Stimulated activated CD8-positive, alpha-beta memory T cell treated with anti-CD3 and anti-CD28 coated beads, Interleukin-12 subunit alpha, Interleukin-12 subunit beta, amount 100 ng/mL, for 1 hour (primary cell): Measurements from ENCODE around the gene STARD5.
"Not testable (repeated sequence)": the region's sequence is repeated elsewhere in the genome, so short reads cannot be mapped to it uniquely, and the experiment has no call there.

Experiments used
- DNase-seq: peaks from one replicate; pipeline ENCODE4 v3.0.0-alpha.2; 2020; ENCODE audit warnings: low read depth

The STARD5 gene, protein sequence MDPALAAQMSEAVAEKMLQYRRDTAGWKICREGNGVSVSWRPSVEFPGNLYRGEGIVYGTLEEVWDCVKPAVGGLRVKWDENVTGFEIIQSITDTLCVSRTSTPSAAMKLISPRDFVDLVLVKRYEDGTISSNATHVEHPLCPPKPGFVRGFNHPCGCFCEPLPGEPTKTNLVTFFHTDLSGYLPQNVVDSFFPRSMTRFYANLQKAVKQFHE

DNA sequence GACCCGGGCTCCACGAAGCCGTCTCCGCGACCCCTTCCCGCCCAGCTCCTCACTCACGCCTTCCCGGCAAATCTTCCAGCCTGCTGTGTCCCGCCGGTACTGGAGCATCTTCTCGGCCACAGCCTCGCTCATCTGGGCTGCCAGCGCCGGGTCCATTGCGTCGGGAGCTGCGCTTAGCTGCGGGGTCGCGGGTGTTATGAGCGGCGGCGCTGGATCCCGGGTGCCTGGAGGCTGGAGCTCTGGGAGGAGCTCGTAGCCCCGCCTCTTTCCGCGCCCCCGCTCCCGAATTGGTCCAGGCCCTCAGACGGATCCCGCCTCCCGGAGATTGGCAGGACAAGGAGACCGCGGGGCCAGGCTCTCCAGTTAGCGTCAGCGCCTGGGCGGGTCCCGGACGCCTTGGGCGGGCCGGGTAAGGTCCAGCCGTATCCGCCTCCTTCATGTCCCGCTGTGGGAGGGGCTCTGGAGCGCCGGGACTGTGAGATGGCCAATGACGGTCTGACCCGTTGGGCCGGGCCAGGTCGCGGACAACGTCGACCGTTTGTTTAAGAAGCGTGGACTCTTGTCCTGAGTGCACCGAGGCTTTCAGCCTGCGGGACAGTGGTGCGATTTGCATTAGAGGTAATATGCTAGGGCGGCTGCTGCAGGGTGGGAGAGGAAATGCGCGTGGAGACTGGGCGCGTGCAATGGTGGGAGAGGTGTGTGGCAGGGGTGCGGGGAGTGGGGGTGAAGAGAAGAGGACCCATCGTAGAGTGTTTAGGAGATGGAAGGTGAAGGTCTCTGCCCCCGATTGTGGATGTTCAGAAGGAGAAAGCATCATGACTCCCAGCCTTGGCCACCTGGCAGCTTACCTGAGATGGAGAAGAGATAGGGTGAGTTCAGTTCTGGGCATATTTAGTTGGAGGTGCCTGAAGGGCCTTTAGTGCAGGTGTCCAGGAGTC lies at the start of gene STARD5:
TSS of gene STARD5 (minus strand) at position 198 of the 938 bp plus-strand sequence. CDS start at position 156, 42 bp downstream.
- peak; percentile 92 for DNase-seq

DNA sequence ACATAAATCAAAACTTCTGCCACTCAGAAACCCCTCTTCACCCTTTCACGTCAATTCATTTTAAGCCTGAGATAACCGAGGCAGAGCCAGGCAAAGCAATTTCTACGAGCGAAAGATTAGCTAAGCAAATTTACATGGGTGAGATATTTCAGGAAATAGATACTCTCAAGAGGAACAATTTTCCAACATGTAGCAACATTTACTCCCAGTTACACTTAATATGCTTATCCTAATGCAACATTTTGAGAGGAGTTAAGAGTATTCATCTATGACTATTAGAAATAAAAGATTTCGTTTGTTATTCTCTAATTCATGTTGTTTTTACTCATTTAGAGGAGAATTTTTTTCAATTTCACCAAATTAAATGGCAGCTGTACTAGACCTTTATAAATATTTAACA lies 49.2 kb upstream of the STARD5 start:
- DNase-seq, result no peak

DNA sequence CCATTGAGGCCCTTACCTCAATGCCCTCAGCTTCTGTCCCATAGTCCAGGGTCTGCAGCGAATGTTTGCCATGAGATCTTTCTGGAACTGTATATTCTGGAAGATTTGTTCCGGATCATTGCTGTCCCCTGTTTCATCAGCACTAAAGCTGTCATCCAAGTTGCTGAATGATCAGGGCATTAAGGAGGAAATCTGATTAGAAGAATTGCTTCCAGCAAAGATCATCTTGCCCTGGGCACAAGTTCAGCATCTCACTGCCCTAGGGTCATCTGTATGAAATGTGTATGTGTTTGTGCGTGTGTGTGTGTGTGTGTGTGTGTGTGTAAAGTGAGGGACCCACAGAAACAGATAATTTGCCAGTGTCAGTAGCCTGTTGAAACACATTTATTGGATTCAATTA lies 48.6 kb upstream of the STARD5 start:
- DNase-seq, result no peak

DNA sequence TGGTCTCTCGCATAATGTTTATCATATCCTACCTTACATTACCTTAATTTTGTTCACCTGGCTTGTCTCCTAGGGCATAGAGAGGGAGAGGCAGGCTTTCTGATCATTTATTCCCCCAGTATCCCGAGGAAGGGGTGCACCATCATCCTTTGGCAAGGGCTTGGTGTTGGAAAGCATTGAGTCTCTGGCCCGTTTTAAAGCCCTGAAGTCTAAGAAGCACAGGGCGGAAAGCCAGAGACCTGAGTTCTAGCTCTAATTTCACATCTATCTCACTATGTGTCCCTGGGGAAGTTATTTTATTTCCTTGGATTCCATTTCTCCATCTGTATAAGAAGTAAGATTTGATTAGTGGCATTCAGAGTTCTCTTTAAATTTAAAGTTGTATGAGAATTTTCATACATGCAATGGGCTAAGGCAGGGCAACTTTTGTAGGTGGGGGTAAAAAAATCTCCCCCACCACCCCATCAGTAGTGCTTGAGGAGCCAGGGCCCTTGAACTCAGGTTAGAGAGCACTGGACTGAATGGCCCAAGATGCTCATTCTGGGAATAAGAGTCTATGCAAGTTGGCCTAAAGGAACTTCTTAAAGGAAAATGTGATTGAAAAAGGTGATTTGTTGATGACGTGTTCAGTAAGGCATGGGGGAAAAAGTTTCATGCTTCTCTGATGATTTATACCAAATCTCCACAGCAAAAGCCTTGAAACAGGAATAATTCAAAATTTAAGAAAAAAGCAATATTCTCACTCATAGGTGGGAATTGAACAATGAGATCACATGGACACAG lies 40.0 kb upstream of the STARD5 start:
- no peak for DNase-seq

DNA sequence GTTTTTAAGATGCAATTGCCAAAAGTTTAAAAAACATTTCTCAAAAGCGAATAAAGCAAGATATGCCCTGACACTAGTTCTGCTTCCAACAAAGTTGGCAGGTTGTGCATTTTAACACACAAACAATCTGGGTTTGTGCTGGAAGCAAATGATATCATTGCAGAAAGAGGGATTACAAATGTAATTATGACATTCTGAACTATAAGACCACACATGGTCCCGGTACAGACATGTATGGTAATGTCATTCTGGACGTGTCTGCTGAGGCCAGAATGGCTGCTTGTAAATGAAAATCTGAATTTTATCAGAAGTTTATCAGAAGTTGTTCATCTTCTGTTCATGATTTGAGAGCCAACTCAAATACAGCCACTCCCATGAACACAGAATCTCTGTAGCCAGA lies 39.3 kb upstream of the STARD5 start:
- no peak for DNase-seq

DNA sequence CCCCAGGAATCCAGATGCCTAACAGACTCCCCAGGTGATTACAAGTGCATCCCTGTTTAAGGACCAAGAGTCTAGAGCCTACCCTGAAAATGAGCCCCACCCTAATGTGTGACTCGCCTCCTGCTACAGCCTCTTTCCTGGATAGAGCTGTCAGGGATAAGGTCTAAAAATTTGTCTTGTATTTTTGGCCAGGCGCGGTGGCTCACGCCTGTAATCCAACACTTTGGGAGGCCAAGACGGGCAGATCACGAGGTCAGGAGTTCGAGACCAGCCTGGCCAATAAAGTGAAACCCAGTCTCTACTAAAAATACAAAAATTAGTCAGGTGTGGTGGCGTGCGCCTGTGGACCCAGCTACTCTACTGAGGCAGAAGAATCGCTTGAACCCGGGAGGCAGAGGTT lies 38.8 kb upstream of the STARD5 start:
- DNase-seq, result no peak

DNA sequence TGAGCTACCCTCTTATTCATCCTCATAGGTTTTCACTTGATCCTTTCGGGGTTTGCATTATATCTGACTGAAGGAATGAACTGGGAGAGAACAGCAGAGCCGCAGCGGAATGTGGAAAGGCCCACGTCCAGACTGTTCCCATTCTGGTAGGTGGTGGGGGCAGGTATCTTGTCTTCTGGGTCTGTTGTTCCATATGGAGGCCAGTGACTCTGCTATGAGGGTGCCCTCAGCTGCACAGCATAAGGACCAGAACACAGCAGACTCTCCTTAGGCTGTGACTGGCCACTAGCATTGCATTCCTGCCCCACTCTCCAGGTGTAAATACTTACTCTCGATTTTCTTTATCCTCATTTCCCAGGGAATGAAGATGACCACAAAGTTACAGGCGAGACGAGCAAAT lies 38.0 kb upstream of the STARD5 start:
- DNase-seq, result no peak

DNA sequence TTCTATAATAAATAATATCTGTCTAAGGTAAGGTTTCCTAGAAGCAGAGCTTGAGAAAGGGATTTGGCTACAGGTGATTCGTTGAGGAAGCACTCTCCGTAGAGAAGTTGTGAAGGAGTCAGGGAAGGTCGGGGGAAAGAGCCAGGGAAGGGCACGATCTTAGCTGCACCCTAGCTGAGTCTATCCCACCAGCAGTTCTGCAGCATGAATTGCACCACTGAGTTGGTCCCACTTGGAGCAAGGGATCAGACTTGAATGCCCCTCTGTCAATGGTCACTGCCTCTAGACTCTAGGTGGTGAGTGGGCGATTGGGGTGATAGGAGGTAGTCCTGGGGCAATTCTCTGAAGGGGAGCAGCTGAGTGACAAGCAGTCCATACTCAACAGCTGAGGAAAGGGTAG lies 36.5 kb upstream of the STARD5 start:
- no peak for DNase-seq

DNA sequence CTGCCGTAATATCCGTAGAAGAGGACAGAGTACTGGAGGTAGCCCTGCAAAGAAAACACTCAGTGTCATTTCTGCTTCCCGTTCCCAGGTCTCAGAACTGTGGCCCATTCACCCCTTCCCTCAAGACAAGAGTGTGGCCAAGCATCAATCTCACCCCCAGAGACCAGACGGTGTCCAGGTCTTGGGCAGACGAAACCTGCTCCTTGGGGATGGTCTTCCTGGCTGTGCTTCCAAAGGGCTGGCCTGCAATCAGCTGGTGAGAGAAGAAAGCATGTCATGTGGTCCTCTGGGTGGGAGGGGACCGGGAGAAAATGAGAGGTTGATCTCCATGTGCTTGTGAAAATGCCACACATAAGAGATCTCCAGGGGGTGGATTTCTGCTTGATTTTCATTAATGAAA lies 34.3 kb upstream of the STARD5 start:
- DNase-seq, result no peak

DNA sequence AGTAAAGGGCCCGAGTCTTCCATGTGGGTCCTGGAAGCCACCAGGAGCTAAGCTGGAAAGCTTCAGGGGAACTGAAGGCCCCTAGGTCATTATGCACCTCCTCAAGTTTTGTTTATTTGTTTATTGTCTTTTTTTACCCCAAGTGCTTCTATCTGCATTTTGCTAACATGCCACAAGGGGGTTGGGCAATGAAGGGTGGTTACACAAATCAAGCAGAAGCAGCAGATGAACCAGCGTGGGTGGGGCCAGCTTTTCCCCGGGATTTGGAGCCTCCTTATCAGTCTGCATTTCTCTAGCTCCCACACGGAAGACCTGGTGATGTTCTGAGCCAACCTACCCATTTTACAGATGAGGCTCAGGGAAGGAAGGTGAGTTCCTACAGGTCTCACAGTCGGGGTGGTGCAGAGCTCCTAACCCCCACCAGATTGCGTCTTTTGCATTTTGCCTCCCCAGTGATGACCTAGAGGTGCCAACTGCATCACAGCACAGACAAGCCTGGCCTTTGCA lies 33.3 kb upstream of the STARD5 start:
- no peak for DNase-seq

DNA sequence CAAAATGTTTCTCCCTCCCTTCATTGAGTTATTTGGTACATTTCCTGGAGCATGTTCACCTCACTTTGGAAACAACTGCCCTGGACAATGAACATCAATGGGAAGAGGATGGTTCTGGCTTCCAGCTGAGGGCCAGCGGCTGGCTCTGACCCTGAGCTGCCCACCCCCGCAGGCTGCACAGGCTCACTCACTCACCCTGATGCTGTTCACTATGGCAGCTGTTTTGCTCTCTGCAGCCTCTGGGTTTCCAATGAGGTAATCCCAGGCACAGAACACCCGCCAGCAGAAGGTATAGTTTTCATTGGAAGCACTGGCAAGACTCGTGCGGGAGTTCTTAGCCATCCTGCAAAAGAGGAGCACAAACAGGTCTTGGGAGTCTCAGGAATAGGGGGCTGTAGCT lies 32.3 kb upstream of the STARD5 start:
- DNase-seq, result no peak

DNA sequence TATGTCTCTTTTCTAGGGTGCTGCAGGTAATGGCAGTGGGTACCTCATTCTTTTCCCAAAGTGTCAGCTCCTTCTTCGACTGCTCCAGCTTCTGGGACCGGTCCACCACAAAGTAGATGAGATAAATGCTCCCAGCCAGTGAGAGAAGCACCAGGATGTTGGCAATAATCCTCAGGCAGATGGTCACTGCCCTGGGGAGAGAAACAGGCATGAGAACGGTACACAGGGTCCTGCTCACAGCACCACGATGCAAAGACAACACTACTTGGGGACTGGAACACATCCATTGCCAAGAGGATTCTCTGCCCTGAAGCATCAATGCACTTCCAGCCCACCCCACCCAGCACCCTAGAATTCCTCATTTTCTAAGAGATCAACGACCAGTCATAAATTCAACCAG lies 27.7 kb upstream of the STARD5 start:
- DNase-seq, result no peak

DNA sequence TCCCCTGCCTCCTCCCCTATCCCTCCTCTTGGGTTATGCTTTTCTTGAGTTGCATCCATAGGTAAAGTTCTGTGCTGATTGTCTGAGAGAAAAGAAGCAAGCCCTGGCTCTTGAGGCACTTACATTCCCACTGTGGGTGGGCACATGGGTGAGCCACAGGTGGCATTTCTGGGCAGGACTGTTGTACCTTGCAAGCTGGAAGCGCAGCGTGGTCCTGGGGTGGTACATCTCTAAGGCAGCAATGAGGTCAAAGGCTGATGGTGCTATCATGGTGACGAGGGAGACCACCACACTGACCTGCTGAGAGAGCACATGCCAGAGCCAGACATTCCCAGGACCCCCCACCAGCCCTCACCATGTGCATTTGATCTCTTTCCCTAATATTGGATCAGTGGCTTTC lies 25.3 kb upstream of the STARD5 start:
- no peak for DNase-seq

DNA sequence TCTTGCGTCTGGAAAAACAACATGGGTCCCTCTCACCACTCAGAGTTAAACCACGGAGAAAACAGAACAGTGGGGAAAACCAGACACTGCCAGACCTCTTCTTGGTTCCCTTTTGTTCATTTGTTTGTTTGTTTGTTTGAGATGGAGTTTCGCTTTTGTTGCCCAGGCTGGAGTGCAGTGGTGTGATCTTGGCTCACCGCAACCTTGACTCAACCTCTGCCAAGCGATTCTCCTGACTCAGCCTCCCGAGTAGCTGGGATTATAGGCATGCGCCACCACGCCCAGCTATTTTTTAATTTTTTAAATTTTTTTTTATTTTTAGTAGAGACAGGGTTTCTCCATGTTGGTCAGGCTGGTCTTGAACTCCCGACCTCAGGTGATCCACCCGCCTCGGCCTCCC lies 24.8 kb upstream of the STARD5 start:
- DNase-seq, result not testable (repeated sequence)

DNA sequence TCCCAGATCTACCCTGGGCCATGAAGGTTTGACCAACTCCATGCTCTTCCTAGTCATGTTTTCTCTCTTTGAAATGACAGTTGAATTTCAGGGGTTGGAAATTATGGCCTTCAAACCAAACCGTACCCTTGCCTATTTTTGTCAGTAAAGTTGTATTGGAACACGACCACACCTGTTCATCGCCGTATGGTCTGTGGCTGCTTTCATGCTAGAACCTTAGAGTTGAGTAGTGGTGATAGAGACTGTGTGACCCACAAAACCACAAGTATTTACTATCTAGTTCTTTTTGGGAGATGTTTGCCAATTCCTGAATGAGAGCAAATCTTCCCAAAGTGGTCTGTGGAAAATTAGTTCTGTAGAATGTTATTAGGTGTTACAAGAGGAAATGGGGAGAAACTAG lies 24.0 kb upstream of the STARD5 start:
- no peak for DNase-seq

DNA sequence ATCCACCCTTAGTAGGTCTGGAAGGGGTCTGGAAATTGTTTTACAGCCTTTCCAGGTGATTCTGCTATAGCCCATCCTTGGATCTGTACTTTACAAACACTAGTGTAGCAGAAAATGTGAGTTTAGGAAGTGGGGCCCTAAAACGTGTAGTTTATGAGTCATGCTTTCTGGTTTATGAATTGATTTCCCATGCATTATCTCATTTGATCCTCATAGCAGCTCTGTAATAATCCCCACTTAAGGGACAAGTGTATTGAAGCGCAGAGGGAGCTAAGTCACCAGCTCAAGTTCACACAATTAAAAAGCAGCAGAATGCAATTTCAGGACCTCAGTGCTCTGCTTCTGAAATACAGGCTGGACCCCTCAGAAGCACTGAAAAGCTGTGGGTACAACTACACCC lies 22.7 kb upstream of the STARD5 start:
- DNase-seq, result no peak

DNA sequence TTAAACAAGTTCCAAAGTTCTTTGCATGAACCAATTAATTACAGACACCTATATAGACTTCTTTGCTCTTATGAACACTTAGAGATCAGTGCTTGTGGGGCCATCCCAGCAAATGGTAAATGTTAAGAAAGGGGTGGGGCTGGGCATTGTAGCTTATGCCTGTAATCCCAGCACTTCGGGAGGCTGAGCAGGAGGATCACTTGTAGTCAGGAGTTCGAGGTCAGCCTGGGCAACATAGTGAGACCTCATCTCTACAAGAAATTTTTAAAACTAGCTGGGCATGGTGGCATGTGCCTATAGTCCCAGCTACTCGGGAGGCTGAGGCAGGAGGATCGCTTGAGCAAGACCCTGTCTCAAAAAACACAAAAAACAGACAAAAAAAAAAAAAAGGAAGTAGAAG lies 19.4 kb upstream of the STARD5 start:
- no peak for DNase-seq

DNA sequence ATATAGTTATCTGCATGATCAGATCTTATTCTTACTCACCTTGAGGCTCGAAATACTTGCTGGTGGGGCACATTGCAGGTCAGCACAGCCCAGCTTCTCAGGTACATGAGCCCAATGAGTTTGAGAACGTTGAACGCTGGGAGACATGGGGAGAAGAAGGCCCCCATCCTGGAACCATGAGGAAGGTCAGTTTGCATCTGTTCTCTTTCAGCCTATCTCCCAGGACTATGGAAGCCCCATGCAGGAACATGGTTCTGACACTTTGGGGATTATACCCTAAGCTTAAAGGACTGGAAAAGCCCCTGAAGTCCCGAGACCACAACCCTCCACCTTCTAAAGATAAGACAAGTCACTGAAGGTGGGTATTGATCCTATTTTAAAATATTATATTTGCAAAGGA lies 17.4 kb upstream of the STARD5 start:
- DNase-seq, result no peak

DNA sequence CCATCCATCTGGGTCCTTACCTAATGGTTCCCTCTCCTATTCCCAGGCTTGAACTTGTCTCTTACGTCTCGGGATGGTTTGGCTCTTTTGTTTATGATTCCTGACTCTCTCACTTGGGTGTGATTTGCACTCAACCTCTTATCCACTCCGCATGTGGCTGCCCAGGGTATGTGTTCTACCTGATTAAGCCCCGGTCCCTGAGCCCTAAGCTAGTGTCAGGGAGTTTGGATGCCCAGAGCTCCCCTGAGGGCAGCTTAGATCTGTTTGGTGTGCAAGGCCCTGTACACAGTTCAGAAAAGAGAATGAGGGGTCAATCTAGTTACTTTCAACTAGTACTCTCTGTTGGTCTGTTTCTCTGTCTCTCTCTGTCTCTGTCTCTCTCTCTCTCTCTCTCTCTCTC lies 15.9 kb upstream of the STARD5 start:
- no peak for DNase-seq

DNA sequence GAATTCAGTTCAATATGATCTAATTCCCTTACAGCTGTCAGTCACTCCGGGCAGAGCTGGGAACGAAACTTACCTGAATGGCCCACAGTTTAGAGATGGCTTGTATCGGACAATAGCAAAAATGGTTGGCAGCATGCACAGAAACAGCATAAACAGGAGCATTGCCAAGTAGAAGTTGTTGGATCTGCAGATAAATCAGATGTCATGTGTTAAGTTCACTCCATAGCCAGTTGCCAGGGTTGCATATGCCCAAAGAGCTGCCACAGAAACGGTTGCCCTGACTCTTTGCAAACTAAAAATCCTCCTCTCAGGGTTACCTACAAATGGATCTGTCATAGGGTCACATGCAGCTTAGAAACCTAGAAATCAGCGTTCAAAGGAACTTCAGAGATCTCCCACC lies 15.4 kb upstream of the STARD5 start:
- no peak for DNase-seq

DNA sequence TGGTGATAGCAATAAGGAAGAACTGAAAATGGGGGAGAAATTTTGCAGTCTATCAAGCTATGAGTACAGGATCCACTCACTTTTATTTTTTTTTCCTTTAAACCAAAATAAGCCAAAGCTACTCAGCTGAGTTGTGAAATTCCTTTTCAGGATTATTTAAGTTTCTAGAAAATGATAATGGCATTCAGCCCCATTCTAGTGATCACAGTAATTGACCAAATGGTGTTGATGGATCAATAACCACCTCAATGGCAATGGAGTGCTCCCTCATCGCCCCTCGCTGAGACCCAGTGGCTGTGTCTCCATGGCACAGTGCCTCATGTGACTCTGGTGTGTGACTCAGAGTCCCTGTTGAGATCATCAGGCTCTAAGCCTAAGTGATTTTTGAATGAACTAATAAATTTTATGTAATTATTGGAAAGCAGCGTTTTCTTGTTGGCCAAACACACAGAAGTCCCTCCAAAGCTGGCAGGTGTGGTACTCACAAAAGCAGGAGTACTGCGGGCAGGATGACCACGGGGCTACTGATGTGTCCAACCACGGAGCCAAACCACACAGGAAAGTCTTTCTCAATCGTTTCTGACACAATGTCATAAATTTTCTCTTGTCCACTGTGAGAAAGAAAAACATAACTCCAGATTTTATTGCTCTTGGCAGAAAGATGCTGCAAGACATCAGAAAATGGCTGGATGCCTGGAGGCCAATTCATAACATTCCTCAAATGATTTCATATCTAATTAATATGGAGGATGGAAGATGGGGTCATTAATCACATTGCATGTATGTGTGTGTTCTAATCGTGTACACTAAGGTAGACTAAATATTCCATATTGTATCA lies 14.4 kb upstream of the STARD5 start:
- DNase-seq, result no peak

DNA sequence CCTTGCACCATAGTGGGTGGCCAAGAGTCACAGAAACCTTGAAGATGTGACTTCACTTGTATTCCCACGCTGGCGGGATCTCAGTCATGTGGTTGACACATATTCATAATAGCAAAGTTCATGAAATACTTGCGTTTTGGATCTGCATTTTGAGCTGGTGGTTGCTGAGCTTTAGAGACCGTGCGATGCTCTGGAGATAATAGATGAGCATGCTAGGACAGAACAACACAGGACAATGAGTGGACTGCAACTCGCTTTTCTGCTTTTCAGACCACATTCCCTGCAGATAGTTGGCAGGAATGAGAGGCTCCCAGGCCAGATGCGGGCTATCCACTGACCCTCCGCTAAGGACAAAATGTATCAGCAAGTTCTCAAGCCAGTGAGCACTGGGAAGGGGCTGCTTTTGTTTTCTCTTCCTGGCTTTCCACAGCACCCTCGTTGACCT lies 13.8 kb upstream of the STARD5 start:
- DNase-seq, result no peak
